22Rv1 (cell line): ENCODE data around the gene CSRP1.

Experiments
- ZFX ChIP-seq: fragments of 450-650 bp; IDR thresholded peaks from 2 replicates; pipeline ENCODE4 v1.6.1; 2017; ENCODE audit warnings: antibody characterized with exemption, borderline replicate concordance
- TF ChIP-seq, protein P1 (sequence below): fragments of 450-650 bp; IDR thresholded peaks from 2 replicates; pipeline ENCODE4 v1.5.1; 2017; ENCODE audit warnings: mild to moderate bottlenecking

DNA sequence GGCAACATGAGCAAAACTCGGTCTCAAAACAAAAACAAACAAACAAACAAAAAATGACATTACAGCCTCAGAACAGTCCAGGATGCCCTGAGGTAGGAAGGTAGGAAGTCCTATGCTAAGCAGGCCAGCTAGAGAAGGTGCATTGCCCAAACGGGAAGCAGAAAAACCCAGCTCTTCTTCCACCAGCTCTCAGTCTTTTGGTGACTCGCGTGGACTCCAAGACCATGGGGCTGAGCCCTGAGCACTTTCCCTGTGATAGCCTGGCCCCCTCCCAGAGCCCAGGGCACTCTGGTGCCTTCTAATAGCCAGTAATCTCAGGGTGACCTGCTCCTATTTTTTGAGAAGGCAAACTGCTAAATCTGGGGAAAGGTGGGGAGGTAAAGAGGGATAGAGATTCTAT, 54.1 kb downstream of the CSRP1 start:
- TF ChIP-seq, protein P1, sequence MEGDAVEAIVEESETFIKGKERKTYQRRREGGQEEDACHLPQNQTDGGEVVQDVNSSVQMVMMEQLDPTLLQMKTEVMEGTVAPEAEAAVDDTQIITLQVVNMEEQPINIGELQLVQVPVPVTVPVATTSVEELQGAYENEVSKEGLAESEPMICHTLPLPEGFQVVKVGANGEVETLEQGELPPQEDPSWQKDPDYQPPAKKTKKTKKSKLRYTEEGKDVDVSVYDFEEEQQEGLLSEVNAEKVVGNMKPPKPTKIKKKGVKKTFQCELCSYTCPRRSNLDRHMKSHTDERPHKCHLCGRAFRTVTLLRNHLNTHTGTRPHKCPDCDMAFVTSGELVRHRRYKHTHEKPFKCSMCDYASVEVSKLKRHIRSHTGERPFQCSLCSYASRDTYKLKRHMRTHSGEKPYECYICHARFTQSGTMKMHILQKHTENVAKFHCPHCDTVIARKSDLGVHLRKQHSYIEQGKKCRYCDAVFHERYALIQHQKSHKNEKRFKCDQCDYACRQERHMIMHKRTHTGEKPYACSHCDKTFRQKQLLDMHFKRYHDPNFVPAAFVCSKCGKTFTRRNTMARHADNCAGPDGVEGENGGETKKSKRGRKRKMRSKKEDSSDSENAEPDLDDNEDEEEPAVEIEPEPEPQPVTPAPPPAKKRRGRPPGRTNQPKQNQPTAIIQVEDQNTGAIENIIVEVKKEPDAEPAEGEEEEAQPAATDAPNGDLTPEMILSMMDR, result no peak
- TF ChIP-seq ZFX, result no peak
